GM18505 (cell line): ENCODE results near the gene TNFRSF21.
"Not testable (repeated sequence)": the region's sequence is repeated elsewhere in the genome, so short reads cannot be mapped to it uniquely, and the experiment has no call there.

Source experiments
- ATAC-seq: cut with Tn5 transposase; IDR thresholded peaks from one replicate; pipeline ENCODE4 v1.9.1; 2021; ENCODE audit not compliant: unreplicated experiment
- POLR2A ChIP-seq: IDR thresholded peaks from 4 replicates; pipeline ENCODE4 v1.6.1; 2011; ENCODE audit warnings: borderline replicate concordance; ENCODE audit not compliant: insufficient read depth, insufficient read length; ENCODE audit errors: extremely low read depth

The TNFRSF21 gene

DNA sequence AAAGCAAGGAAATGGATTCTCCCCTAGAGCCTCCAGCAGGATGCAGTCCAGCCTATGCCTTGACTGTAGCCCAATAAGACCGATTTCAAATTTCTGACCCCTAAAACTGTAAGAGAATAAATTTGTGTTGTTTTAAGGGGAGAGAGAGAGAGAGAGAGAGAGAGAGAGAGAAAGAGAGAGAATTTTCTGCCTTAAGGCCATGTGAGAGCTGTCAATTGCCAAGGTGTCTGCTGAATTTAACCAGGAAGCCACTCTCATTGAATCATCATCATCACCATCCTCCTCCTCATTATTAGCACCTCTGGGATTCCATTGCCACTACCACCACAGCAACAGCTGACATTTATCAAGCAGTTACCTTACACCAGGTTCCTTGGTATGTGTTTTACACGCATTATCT is 27.8 kb upstream of the TNFRSF21 start:
- TF ChIP-seq POLR2A: no peak
- no peak for ATAC-seq

DNA sequence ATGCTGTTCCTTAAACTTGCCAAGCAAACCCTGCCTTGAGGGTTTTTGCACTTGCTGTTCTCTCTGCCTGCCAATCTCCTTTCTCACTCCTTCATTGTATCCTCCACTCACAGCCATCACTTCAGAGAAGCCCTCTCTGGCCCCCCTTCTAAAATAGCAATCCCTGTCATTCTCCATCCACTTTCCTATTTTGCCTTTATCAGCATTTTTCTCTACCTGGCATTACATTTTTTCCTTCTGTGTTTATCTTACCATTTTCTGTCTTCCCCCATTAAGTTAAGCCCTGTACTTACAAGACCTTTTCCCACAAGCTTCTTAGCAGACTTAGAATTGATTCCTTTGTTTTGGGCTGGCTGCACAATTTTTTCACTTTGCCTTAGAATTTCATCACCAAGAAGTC is 26.6 kb upstream of the TNFRSF21 start:
- TF ChIP-seq POLR2A: no peak
- ATAC-seq: no peak

DNA sequence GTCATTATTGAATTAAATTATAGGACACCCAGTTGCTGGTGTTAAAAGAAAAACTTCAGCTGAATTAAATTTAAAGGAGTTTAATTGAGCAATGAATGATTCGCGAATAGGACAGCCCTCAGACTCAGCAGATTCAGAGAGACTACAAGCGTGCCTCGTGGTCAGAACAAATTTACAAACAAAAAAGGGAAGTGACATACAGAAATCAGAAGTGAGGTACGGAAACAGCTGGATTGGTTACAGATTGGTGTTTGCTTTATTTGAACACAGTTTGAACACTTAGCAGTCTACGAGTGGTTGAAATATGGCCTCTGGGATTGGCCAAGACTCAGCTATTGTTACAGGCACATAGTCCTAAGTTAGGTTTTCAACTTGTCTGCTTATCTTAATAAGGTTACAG is 25.8 kb upstream of the TNFRSF21 start:
- no peak for TF ChIP-seq POLR2A
- ATAC-seq: peak; percentile 96

DNA sequence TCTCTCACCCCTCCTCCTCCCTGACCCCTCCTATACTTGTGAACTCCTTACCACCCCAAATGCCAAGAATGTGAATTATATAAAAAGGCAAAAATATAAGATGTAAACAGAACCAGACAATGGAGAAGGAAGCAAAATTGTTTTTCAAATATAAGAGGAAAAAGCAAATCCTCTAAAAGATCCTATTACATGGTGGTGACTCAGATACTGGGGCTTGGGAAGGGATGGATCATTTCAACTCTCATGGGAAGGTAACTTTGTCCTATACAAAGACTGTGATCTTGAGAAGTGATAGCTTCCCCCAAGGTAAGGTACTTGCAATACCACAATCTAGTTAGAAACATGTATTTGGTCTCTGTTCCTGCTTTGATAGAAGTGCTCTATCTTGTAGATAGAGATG is 24.6 kb upstream of the TNFRSF21 start:
- ATAC-seq: no peak
- no peak for TF ChIP-seq POLR2A

DNA sequence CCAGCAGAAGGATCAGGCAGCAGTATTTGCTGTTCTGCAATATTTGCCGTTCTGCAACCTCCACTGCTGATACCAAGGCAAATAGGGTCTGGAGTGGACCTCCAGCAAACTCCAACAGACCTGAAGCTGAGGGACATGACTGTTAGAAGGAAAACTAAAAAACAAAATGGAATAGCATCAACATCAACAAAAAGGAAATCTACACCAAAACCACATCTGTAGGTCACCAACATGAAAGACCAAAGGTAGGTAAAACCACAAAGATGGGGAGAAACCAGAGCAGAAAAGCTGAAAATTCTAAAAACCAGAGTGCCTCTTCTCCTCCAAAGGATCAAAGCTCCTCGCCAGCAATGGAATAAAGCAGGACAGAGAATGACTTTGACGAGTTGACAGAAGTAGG is 18.9 kb upstream of the TNFRSF21 start:
- ATAC-seq: not testable (repeated sequence)

DNA sequence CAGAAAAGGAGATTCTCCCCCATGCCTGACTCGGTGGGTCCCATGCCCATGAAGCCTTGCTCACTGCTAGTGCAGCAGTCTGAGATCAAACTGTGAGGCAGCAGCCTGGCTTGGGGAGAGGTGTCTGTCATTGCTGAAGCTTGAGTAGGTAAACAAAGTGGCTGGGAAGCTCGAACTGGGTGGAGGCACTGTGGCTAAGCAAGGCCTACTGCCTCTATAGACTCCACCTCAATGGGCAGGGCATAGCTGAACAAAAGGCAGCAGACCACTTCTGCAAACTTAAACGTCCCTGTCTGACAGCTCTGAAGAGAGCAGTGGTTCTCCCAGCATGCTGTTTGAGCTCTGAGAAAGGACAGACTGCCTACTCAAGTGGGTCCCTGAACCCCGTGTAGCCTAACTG is 18.4 kb upstream of the TNFRSF21 start:
- ATAC-seq: not testable (repeated sequence)

DNA sequence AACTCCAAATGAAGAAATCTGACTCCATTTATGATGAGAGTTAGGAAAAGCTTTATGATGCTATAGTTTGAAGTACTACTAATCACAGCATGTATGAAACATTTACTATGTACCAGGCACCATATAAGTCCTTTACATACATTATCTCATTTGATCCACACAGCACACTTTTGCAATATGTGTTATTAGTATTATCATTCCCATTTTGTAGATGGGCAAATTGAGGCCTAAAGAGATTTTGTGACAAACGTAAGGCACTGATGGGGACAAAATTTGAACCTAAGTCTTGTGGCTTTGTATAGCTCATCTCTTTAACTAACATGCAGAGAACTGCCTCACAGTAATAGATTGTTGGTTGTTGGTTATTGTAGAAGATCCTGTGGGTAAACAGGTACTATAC is 14.2 kb upstream of the TNFRSF21 start:
- ATAC-seq: no peak
- TF ChIP-seq POLR2A: no peak

DNA sequence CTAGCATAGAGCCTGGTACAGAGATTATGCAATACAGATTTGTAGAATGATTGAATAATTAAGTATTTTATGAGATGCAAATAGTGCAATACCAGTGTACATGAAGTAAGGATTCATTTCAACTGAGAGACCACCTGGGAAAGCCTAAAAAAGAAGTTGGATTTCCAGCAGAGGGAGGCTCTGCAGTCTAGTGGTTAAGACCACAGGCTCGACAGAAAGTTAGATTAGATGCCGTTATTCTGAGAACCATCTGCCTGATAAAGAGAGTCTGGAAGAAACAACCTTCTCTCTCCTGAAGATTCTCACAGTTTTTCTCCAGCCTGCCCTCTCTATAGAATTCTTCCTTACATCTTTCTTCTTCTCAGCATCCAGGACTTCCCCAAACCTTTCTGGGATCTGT is 13.6 kb upstream of the TNFRSF21 start:
- TF ChIP-seq POLR2A: no peak
- no peak for ATAC-seq

DNA sequence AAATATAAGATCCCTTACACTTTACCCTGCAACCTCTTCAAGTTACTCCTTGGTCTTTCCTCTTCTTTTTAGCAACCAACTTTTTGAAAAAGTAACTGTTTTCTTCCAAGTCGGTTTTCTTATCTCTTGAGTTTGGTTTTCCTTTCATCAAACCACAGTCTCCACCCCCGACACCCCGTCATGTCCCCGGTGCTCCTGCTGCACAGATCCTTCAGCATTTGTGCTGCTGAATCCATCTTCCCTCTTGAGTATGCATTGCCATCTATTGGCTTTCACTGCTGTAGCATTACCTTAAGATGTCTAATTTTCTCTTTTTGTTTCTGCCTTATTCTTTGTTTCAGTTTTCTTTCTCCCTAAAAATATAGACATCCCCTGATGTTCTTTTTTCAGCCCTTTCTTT is 11.9 kb upstream of the TNFRSF21 start:
- no peak for TF ChIP-seq POLR2A
- ATAC-seq: no peak

DNA sequence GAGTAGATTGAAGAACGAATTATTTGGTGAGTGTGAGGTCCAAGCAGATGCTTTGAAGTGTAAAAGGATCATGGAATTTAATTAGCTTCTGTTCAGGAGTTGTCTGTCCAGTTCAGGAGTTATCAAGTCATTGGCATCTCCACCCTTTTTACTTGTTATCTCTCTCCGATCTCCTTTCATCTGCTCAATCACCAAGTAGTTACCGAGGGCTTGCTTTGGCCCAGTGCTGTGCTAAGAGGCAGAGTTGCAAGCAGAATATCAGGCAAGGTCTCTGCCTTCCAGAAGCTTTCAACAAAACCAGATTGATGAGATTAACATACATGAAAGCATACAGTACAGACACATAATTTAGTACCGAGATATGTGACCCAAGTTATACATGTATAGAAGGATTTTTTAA is 10.2 kb upstream of the TNFRSF21 start:
- ATAC-seq: no peak
- no peak for TF ChIP-seq POLR2A

DNA sequence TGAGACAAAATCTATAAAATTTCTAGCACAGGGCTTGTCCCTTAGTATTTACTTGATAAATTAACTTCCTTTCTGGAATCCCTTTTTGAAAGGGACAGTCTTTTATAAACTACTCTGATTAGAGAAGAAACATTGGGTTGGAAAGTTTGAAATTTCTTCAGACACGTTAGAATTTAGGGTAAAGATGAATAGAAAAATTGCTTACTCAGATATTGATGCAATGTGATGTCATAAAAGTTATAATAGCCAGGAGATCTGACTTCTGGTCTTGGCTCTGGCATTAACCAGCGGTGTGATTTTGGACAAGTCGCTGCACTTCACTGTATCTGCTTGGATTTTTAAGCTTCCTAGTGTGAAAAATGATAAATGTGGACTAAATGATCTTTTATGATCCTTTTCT is 9.7 kb upstream of the TNFRSF21 start:
- ATAC-seq: no peak
- TF ChIP-seq POLR2A: no peak

DNA sequence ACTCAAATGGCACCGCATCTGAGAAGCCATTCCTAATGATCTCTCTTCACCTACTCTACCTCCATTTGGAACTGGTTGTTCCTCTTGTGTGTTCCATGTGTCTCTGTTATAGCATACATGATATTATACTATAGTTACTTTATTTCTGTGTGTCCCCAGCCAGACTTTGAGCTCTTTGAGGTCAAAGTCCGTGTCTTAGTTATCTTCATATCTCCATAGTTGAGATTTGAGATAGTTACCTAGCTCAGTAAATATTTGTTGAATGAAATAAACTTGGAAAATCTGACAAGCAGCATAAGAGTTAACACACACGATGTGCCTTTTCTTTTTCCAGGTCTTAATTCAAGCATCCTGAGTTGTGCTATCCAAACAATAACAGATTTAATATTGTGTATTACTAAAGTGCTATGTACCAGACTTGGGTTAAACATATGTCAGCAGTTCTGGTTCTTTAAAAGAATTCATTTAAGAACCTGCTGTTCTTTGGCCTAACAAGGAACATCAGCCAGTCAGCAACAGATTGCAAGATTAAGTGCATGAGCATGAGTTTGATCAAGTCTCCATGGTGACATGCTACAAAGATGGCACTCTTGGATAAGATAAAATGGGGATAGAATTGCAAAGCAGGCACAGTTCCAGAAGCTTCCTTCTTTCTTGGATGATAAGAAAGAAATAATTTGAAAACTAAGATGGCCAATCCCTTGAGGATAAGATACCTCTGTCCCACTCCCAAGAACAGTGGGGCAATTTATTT is 8.7 kb upstream of the TNFRSF21 start:
- TF ChIP-seq POLR2A: no peak
- no peak for ATAC-seq

DNA sequence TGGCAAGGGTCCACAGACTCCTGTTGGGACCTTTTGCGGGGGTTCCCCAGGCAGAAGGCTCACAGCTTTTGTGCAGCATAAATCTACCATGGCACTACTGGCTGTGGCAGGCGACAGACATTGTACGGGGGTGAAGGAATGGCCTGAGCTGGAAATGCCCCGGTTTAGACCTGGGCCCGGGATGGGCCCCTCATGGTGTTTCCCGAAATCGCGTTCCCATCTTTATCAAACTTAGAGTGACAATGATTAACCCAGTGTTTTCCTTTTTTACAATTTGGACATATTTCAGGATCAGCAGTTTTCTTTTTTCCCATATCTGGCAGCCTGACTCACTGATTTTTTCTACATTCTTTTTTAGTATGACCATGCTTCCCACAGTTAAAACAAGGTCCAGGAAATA is 5.5 kb upstream of the TNFRSF21 start:
- not testable (repeated sequence) for ATAC-seq

DNA sequence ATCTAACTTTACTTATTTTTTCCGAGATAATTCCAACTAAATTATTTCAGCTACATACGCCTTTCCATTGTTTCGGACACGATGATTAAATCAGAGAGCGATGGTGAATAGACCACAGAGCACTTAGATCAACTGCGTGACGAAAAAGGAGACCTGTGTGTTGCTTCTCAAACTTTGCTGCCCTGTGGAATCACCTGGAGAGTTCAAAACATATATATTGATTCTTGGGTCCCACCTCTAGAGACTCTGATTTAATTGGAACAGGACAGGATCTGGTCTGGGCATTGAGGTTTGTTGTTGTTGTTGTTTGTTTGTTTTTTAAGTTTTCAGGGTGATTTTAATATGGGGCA is 401 bp upstream of the TNFRSF21 start:
- no peak for ATAC-seq
- TF ChIP-seq POLR2A: no peak

DNA sequence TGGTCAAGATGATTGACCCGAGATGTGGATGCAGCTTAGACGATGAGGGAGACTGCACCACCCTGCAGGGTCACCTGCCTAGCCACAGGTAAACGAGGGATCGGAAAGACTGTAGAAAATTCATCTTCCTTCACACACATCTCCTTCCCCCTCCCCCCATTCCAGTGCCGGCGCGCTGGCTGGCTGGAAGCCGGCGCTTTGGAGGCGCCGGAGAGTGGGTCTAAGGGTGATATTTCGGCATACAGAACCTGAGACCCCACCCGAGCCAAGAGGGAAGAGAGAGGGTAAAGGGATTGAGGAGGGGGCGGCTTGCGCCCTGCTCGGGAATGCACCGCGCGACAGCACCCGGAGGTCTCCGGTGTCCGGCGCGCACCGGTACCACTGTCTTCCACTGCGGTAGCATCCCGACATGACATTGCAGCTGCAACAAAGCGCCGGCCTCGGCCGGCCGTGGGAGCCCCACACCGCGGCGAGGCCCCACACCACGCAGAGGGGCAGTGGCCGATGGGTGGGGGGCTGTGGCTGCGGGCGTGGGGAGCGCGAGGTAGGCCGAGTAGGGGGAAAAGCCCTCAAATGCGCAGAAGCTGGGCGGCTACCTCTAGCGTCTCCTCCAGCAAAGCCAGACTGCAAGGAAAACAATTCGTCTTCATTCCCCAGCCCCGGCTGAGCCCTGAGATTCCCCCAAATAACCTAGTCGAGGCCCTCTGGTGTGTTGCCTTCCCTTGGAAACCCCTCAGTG is 984 bp downstream of the TNFRSF21 start:
- TF ChIP-seq POLR2A: no peak
- ATAC-seq: peak; percentile 13
